CD14-positive monocyte (primary cell): ENCODE results near the gene ALG6. TPM values are rescaled to one million over a fixed set of nuclear protein-coding genes. Genes with fewer than 3 reads are reported as not detected.

Experiments
- DNase-seq, 3 donors: peaks; one replicate each; pipeline ENCODE4 v3.0.0-alpha.2; 2011 to 2022
- H2AFZ ChIP-seq: 2 replicates; pipeline ENCODE4 v1.6.0; 2012; ENCODE audit warnings: mild to moderate bottlenecking, low read depth, low read length, inconsistent platforms; ENCODE audit not compliant: insufficient read depth, poor library complexity, severe bottlenecking
- H3K27ac ChIP-seq, 2 donors: 1 replicate in 1 of 2; 2 replicates in 1 of 2; pipeline ENCODE4 v1.5.1; 2012 to 2013; ENCODE audit warnings: low read length in 2 of 2, control low read depth in 1 of 2, inconsistent platforms in 1 of 2, low read depth in 1 of 2, mild to moderate bottlenecking in 1 of 2
- H3K27me3 ChIP-seq, 2 donors: one replicate each; pipeline versions ENCODE4 v1.6.0 to v1.6.1; 2011 to 2013; ENCODE audit warnings: low read length in 2 of 2; ENCODE audit not compliant: control insufficient read depth in 2 of 2, insufficient read depth in 2 of 2
- H3K36me3 ChIP-seq, 2 donors: replicated peaks in 1 of 2; 1 replicate in 1 of 2; 2 replicates in 1 of 2; pipeline versions ENCODE4 v1.5.1 to v1.6.1; 2012 to 2013; ENCODE audit warnings: low read length in 2 of 2, control low read depth in 1 of 2, inconsistent platforms in 1 of 2, mild to moderate bottlenecking in 1 of 2; ENCODE audit not compliant: insufficient read depth in 2 of 2, control insufficient read depth in 1 of 2
- H3K4me1 ChIP-seq, 2 donors: 1 replicate in 1 of 2; 2 replicates in 1 of 2; pipeline versions ENCODE4 v1.5.1 to v1.6.1; 2012 to 2013; ENCODE audit warnings: low read length in 2 of 2, control low read depth in 1 of 2, inconsistent platforms in 1 of 2, mild to moderate bottlenecking in 1 of 2, moderate library complexity in 1 of 2; ENCODE audit not compliant: insufficient read depth in 2 of 2, control insufficient read depth in 1 of 2
- H3K4me2 ChIP-seq: replicated peaks from 2 replicates; pipeline ENCODE3; 2012; ENCODE audit warnings: low read length, moderate library complexity, mild to moderate bottlenecking; ENCODE audit not compliant: poor library complexity, severe bottlenecking; ENCODE audit errors: extremely low read depth
- H3K4me3 ChIP-seq, 3 experiments: fragments of 200-600 bp in 1 of 3; sonication (generic) in 1 of 3; replicated peaks in 1 of 3; 1 replicate in 2 of 3; 2 replicates in 1 of 3; pipeline ENCODE4 v1.5.1; 2011 to 2013; ENCODE audit warnings: low read length in 3 of 3, mild to moderate bottlenecking in 3 of 3, control low read depth in 2 of 3, low read depth in 2 of 3, inconsistent platforms in 1 of 3, moderate library complexity in 1 of 3
- H3K79me2 ChIP-seq: 2 replicates; pipeline ENCODE4 v1.6.0; 2012; ENCODE audit warnings: mild to moderate bottlenecking, control low read depth, inconsistent platforms, low read length, moderate library complexity; ENCODE audit not compliant: insufficient read depth
- H3K9ac ChIP-seq: 2 replicates; pipeline ENCODE4 v1.6.0; 2017; ENCODE audit warnings: low read length, mild to moderate bottlenecking; ENCODE audit not compliant: insufficient read depth, poor library complexity, severe bottlenecking
- H3K9me3 ChIP-seq, 2 donors: replicated peaks in 1 of 2; 1 replicate in 1 of 2; 2 replicates in 1 of 2; pipeline versions ENCODE4 v1.5.1 to v1.6.1; 2012 to 2013; ENCODE audit warnings: low read length in 2 of 2, control low read depth in 1 of 2; ENCODE audit not compliant: control insufficient read depth in 1 of 2, insufficient read depth in 1 of 2
- H4K20me1 ChIP-seq: 2 replicates; pipeline ENCODE4 v1.6.0; 2012; ENCODE audit warnings: mild to moderate bottlenecking, low read length, control low read depth, moderate library complexity; ENCODE audit not compliant: insufficient read depth
- H3K27ac Mint-ChIP-seq, 7 donors: one replicate each; pipeline ENCODE4 v1.8.0; 2020; ENCODE audit warnings: mild to moderate bottlenecking in 7 of 7, mixed read lengths in 7 of 7, moderate library complexity in 6 of 7, inconsistent platforms in 2 of 7
- H3K27me3 Mint-ChIP-seq, 3 donors: one replicate each; pipeline ENCODE4 v1.8.0; 2021 to 2022; ENCODE audit warnings: low read depth in 3 of 3, mild to moderate bottlenecking in 3 of 3, mixed read lengths in 3 of 3, moderate library complexity in 3 of 3, inconsistent platforms in 1 of 3
- H3K36me3 Mint-ChIP-seq, 2 donors: one replicate each; pipeline ENCODE4 v1.8.0; 2020; ENCODE audit warnings: mixed read lengths in 2 of 2, inconsistent platforms in 1 of 2, mild to moderate bottlenecking in 1 of 2
- H3K4me1 Mint-ChIP-seq: one replicate; pipeline ENCODE4 v1.8.0; 2020; ENCODE audit warnings: mild to moderate bottlenecking, mixed read lengths
- H3K4me3 Mint-ChIP-seq, 2 donors: one replicate each; pipeline ENCODE4 v1.8.0; 2020; ENCODE audit warnings: mild to moderate bottlenecking in 2 of 2, mixed read lengths in 2 of 2, moderate library complexity in 1 of 2
- H3K9me3 Mint-ChIP-seq, 7 donors: one replicate each; pipeline ENCODE4 v1.8.0; 2020 to 2022; ENCODE audit warnings: mixed read lengths in 7 of 7, mild to moderate bottlenecking in 6 of 7, moderate library complexity in 6 of 7, inconsistent platforms in 2 of 7
- CTCF ChIP-seq: fragments of 200-600 bp; IDR thresholded peaks from one replicate; pipeline ENCODE4 v1.8.0; 2022; ENCODE audit warnings: antibody characterized with exemption, mild to moderate bottlenecking
- WGBS: methylation state at CpG from one replicate; pipeline ENCODE4 v1.1.5; 2013; ENCODE audit warnings: missing lambda C conversion rate; ENCODE audit not compliant: insufficient coverage; 5-methylcytosine and 5-hydroxymethylcytosine counted together
- intact Hi-C, 2 donors: fragments of 100-400 bp; cut with micrococcal nuclease; formaldehyde crosslinking; loops; one replicate each; pipeline versions ENCODE4 v1.15.0 to v1.15.1; 2023
- polyA plus RNA-seq, 3 donors: library from polyadenylated mRNA; depleted of rRNA in 1 of 3; unstranded in 2 of 3; stranded (reverse) in 1 of 3; fragments of 300-500 nt in 2 of 3; fragments of >200 nt in 1 of 3; fragmentation: Illumina TruSeq in 2 of 3; gene quantifications; 1 replicate in 2 of 3; 2 replicates in 1 of 3; pipeline ENCODE4 v1.2.3, GENCODE V29; 2012 to 2021

Gene ALG6
- polyA plus RNA-seq, 3 donors = 9.3 to 24.7 (median 20.2) TPM

- Histone ChIP-seq H3K9ac (no peak overlapping the region), H3K79me2 (no peaks in the 10 kb centered on the region), H3K4me2 (no peak overlapping the region), H3K27me3 (no peaks in the 10 kb centered on the region), H3K36me3 (peaks cover 0 to 9% of the 10 kb centered on the region in 2 donors), H3K9me3 (no peaks in the 10 kb centered on the region), H3K27ac (no peak overlapping the region), H4K20me1 (no peaks in the 10 kb centered on the region), H2AFZ (no peak overlapping the region), H3K4me3 (no peak overlapping the region), H3K4me1 (no peaks in the 10 kb centered on the region)
- peaks cover 9 to 10% of the 10 kb centered on the region in 2 donors for H3K36me3 Mint-ChIP-seq
- intact Hi-C loops = no loop called here
- no peaks in the 10 kb centered on the region for H3K4me1 Mint-ChIP-seq
- TF ChIP-seq CTCF = no peak
- no peaks in the 10 kb centered on the region for H3K9me3 Mint-ChIP-seq
- DNase-seq = no peak
- H3K27me3 Mint-ChIP-seq = peaks cover 0 to 1% (median 0%) of the 10 kb centered on the region in 3 donors
- H3K27ac Mint-ChIP-seq = peak overlapping the region in 1 of 7 donors; percentile 12
- H3K4me3 Mint-ChIP-seq = no peak overlapping the region
These were observed 74.7 kb downstream of the ALG6 start for GRCh38 chr1:63442141-63442475.

GRCh38 chr1:63448731-63449246 is 81.4 kb downstream of the ALG6 start:
- H3K4me3 Mint-ChIP-seq = no peak overlapping the region
- no peak for DNase-seq
- Histone ChIP-seq H3K9ac (no peak overlapping the region), H4K20me1 (no peaks in the 10 kb centered on the region), H3K27me3 (no peaks in the 10 kb centered on the region), H3K4me2 (no peak overlapping the region), H3K36me3 (no peaks in the 10 kb centered on the region), H2AFZ (no peak overlapping the region), H3K27ac (no peak overlapping the region), H3K4me3 (no peak overlapping the region), H3K79me2 (no peaks in the 10 kb centered on the region), H3K4me1 (no peaks in the 10 kb centered on the region), H3K9me3 (no peaks in the 10 kb centered on the region)
- peaks cover 0 to 3% of the 10 kb centered on the region in 2 donors for H3K36me3 Mint-ChIP-seq
- H3K27me3 Mint-ChIP-seq = no peaks in the 10 kb centered on the region
- intact Hi-C loops = no loop called here
- no peaks in the 10 kb centered on the region for H3K9me3 Mint-ChIP-seq
- WGBS = no CpG with 5 or more reads among the region's 3 CpGs
- no peak for TF ChIP-seq CTCF
- no peaks in the 10 kb centered on the region for H3K4me1 Mint-ChIP-seq
- H3K27ac Mint-ChIP-seq = no peak overlapping the region
